ENCODE data around the gene FABP3.

The FABP3 gene

DNA sequence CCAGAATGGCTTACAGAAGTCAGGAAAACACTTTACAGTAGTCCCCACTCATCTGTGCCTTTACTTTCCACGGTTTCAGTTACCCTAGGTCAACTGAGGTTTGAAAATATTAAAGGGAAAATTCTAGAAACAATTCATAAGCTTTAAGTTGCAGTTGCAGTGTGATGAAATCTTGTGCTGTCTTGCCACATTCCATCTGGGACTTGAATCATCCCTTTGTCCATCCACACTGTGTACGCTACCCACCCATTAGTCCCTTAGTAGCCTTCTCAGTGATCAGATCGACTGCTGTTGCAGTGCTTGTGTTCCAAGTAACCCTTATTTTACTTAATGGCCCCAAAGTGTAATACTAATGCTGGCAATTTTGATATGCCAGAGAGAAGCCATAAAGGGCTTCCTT is 45.5 kb downstream of the FABP3 start:
- Histone ChIP-seq H3K4me3 (ENCODE audit: low read length) (no peak overlapping the region), H3K9me3 (replicated peaks; ENCODE audit: low read length) (no peaks in the 10 kb centered on the region), H3K36me3 (ENCODE audit: insufficient read depth, low read length) (peaks cover 3% of the 10 kb centered on the region), H3K4me1 (ENCODE audit: control insufficient read depth, insufficient read depth, low read length) (no peaks in the 10 kb centered on the region), H3K9ac (ENCODE audit: low read depth, low read length) (no peak overlapping the region), H3K27me3 (ENCODE audit: control insufficient read depth, insufficient read depth, low read length) (no peaks in the 10 kb centered on the region), H3K4me2 (ENCODE audit: low read length) (no peak overlapping the region)

GRCh38 chr1:31326461-31326860 is 46.4 kb downstream of the FABP3 start:
- no peak overlapping the region for H3K4me2 ChIP-seq (ENCODE audit: low read length)
- no peaks in the 10 kb centered on the region for H3K9me3 ChIP-seq (replicated peaks; ENCODE audit: low read length)
- no peaks in the 10 kb centered on the region for H3K27me3 ChIP-seq (ENCODE audit: control insufficient read depth, insufficient read depth, low read length)
- no peak overlapping the region for H3K4me3 ChIP-seq (ENCODE audit: low read length)
- no peaks in the 10 kb centered on the region for H3K4me1 ChIP-seq (ENCODE audit: control insufficient read depth, insufficient read depth, low read length)
- H3K36me3 ChIP-seq (ENCODE audit: insufficient read depth, low read length): peaks cover 3% of the 10 kb centered on the region
- no peak overlapping the region for H3K9ac ChIP-seq (ENCODE audit: low read depth, low read length)

DNA sequence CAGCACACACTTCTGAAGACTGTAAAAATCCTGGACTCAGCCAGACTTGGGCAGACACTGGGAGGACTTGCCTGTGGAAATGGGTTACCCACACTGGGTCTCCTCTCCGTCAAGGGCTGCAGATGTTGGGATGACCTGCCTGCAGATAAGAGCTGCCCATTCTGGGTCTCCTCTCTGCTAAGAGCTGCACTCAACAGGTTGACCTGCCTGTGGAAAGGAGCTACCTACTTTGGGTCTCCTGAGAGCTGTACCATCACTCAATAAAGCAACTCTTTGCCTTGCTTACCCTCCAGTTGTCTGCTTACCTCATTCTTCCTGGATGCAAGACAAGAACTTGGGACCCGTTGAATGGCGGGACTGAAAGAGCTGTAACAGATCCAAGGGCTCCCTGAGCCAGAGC is 47.9 kb downstream of the FABP3 start:
- peaks cover 14% of the 10 kb centered on the region for H3K36me3 ChIP-seq (ENCODE audit: insufficient read depth, low read length)
- H3K4me1 ChIP-seq (ENCODE audit: control insufficient read depth, insufficient read depth, low read length): no peaks in the 10 kb centered on the region
- H3K9me3 ChIP-seq (replicated peaks; ENCODE audit: low read length): no peaks in the 10 kb centered on the region
- no peak overlapping the region for H3K4me3 ChIP-seq (ENCODE audit: low read length)
- no peaks in the 10 kb centered on the region for H3K27me3 ChIP-seq (ENCODE audit: control insufficient read depth, insufficient read depth, low read length)
- no peak overlapping the region for H3K4me2 ChIP-seq (ENCODE audit: low read length)
- no peak overlapping the region for H3K9ac ChIP-seq (ENCODE audit: low read depth, low read length)

DNA sequence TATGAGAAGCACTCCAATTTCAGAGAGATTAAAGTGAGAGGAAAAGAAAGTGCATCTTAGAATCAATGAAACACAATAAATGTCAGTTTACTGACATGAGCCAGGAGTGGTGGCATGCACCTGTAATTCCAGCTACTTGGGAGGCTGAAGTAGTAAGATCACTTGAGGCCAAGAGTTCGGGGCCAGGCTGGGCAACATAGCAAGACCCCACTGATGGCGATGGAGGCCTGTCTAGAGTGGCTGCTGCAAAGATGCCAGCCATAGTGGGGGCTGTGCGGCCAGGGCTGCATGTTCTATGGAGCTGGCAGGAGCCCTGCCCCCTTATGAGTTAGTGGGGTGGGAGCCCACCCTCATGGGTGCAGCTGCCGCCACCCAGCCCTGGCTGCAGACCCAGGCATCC is 48.8 kb downstream of the FABP3 start:
- no peak overlapping the region for H3K4me2 ChIP-seq (ENCODE audit: low read length)
- no peaks in the 10 kb centered on the region for H3K27me3 ChIP-seq (ENCODE audit: control insufficient read depth, insufficient read depth, low read length)
- H3K4me3 ChIP-seq (ENCODE audit: low read length): no peak overlapping the region
- H3K9me3 ChIP-seq (replicated peaks; ENCODE audit: low read length): no peaks in the 10 kb centered on the region
- H3K36me3 ChIP-seq (ENCODE audit: insufficient read depth, low read length): peaks cover 18% of the 10 kb centered on the region
- no peak overlapping the region for H3K9ac ChIP-seq (ENCODE audit: low read depth, low read length)
- H3K4me1 ChIP-seq (ENCODE audit: control insufficient read depth, insufficient read depth, low read length): no peaks in the 10 kb centered on the region

DNA sequence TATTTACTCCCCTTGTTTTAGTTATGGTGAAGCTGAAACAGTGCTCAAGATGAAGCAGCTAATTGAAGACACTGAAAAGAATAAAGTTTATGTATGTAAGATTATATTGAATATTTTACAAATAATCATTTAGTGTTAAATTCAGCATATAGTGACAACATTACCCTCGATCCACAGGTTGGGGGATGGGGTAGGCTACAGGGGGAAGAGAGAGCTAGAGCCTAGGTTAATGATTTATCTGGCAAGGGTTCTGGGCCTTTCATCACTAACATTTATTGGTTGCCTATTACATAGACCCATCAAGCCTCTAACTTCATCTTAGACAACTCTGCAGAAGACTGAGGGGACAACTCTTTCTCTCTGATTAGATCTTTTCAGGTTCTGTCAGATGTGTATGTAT is 54.7 kb downstream of the FABP3 start:
- peaks cover 57% of the 10 kb centered on the region for H3K36me3 ChIP-seq (ENCODE audit: insufficient read depth, low read length)

DNA sequence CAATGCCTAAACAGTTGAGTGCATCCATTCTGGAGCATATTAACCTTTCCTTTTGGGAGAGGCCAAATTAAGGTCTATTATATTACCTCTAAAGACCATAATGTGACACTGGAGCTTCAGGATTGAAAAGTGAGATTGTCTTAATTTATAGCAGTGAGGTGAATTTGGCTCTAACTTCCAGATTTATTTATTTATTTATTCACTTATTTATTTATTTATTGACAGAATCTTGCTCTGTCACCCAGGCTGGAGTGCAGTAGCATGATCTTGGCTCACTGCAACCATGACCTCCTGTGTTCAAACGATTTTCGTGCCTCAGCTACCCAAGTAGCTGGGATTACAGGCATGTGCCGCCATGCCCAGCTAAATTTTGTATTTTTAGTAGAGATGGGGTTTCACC is 57.0 kb downstream of the FABP3 start:
- Histone ChIP-seq H3K27me3 (ENCODE audit: control insufficient read depth, insufficient read depth, low read length) (no peaks in the 10 kb centered on the region), H3K9ac (ENCODE audit: low read depth, low read length) (no peak overlapping the region), H3K4me3 (ENCODE audit: low read length) (no peak overlapping the region), H3K36me3 (ENCODE audit: insufficient read depth, low read length) (peaks cover 70% of the 10 kb centered on the region), H3K9me3 (replicated peaks; ENCODE audit: low read length) (no peaks in the 10 kb centered on the region), H3K4me2 (ENCODE audit: low read length) (no peak overlapping the region), H3K4me1 (ENCODE audit: control insufficient read depth, insufficient read depth, low read length) (no peaks in the 10 kb centered on the region)

More for the DNA sequence above, 54.7 kb downstream of the FABP3 start:
- no peaks in the 10 kb centered on the region for H3K9me3 ChIP-seq (replicated peaks; ENCODE audit: low read length)
- H3K4me2 ChIP-seq (ENCODE audit: low read length): no peak overlapping the region
- H3K27me3 ChIP-seq (ENCODE audit: control insufficient read depth, insufficient read depth, low read length): no peaks in the 10 kb centered on the region
- H3K4me1 ChIP-seq (ENCODE audit: control insufficient read depth, insufficient read depth, low read length): no peaks in the 10 kb centered on the region
- no peak overlapping the region for H3K4me3 ChIP-seq (ENCODE audit: low read length)
- no peak overlapping the region for H3K9ac ChIP-seq (ENCODE audit: low read depth, low read length)
